NCI-H1436 treated with DMSO at 0.1 percent for 48 hours (cell line): ENCODE results near the gene TCP11.
"Not testable (repeated sequence)": the region's sequence is repeated elsewhere in the genome, so short reads cannot be mapped to it uniquely, and the experiment has no call there.

Experiments
- DNase-seq: peaks from one replicate; lab custom pipeline; 2025; lab: John Stamatoyannopoulos, UW

Gene TCP11

DNA sequence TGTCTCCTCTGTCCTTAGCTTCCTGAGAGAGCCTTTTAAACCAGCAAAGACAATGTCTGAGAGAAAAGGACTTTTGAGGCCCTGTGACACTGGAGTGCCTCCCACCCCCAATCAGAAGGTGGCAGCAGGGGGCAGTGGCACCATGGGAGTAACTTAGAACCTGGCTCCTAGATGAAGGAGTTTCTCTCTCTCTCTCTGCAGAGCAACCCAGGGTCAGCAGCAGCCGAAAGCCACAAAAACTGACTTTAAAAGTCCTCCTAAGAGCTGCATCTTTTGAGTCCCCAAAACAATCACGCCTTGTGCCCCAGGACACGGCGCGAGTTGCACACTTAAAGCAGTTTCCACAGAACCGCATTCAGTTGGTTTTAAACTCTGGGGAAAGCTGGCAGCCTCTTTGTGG, 5.3 kb upstream of the TCP11 start:
- no peak for DNase-seq

DNA sequence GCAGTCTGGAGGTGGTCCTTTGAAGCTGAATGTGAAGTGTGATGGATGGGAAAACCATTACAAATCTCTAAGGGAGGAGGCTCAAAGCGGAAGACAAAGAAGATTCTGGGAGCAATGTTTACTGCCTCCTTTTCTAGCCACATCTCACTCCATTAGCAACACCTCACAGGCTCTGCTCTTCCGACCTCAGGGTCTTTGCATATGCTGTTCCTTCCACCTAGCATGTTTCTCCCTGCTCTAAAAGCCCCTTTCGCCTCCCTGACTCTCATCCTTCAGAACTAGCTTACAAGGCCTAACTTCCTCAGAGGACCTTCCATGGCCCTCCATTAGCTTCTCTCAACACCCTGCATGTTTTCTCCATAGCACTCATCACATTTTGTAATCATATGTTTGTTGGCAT, 4.6 kb upstream of the TCP11 start:
- DNase-seq: no peak

DNA sequence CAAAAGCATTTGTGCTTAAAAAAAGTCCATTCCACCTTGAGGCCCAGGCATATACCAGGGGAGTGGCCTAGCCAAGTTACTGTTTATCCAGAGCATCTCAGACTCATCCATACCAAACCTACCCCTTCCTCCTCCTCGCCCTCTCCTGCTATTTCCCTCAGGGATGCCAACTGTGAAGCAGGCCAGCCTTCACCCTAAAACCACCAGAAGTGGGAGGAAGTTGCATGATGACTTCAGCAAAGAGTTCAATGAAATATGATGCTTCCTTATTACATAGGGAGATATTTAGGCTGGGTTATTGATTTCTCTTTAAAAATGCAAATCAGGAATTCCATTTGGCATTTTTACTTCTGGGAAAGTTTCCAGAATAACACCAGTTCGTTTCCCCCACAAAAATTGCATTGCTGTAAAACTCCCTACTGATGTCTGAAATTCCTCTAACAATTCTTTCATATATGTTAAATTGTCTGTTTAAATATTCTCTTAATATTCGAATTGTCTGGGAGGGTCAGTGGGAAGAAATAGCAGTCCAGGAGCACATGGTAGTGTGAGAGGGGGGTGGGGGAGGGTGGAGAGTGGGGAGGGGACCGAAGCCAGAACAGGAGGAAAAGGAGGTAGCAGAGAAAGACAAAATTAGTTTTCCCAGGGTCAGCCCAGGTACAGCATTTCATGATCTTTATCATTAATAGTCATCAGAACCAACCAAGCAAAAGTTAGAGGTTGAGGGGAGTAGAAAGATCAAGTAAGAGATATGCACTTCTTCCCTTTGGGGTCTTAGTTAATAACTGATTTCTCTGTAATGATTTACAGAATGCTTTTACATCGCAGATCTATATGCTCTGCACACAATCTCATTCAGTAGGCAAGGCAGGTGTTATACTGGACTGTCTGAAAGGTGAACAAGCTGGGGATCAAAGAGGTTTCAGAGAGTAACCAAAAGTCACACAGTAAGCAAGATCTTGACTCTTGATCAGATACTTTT, 1.7 kb upstream of the TCP11 start:
- no peak for DNase-seq

DNA sequence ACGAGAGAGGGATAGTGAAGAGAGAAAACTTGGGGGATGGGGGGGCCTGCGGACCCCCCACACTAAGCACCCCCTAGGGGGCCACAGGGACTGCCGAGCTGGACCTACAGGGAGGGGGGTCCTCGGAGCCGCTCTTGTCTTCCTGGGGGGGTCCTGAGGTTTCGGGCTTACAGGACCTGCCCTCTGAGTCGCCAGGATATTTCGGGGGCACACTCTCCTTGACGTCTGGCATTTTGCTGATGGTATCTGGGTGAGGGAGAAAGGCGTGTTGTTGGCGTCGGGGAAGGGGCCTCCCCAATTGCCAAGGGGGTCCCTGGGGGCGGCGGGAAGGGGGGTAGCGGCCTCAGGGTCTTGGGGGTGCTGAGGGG, 516 bp downstream of the TCP11 start:
- DNase-seq: no peak

DNA sequence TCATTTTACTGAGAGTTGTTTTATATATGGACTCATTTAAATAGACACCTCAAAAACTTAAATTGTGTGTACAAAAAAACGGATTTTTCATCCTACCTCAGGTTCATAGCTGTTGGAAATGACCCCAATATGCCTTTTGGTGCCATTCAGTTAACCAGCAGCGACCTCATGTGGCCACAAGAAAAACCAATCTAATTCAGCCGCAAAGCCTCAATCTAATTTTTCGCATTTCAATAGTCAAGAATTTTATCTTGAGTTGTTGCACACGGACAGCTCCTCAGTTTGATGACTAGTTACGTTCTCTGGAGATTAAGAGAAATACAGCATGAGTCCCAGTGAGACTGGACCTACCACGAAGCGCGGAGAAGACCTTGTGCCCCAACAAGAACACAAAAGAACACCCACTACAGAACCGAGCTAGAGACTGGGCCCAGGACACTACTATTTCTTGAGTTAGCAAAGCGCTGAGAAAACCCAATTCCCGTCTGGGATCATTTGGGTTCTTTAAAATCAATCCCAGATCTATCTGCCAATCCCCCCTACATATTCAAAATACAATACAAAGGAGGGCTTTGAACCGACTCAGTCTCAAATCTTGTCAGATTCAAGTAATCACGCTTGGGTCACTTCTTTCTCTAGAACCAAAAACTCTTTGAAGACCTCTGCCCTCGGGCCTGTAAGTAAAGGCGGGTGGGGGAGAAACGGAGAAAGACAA, 1.1 kb downstream of the TCP11 start:
- DNase-seq: no peak

DNA sequence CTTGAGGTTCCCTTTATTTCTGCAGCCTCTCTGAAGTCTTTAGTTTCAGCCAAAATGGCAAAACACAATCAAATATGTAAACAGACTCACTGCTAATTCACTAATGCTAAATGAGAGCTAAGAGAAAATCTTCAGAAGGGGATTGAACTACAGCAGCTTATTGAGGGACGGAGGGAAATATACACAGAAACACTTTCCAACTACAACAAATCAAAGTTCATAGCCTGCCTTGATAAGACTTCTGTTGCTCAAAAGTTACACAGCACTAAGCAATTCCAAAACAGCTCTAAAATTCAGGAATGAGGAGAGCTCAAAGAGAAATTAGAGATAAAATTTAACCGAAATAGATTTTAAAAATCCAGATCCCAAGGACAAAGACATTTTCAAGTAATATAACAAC, 1.7 kb downstream of the TCP11 start:
- no peak for DNase-seq

DNA sequence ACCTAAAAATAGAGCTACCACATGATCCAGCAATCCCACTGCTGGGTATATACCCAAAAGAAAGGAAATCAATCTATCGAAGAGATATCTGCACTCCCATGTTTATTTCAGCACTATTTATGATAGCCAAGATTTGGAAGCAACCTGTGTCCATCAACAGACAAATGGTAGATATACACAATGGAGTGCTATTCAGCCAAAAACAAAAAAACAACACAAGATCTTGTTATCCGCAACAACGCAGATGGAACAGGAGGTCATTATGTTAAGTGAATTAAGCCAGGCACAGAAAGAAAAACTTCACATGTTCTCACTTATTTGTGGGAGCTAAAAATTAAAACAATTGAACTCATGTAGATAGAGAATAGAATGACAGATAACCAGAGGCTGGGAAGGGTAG, 2.9 kb downstream of the TCP11 start:
- DNase-seq: not testable (repeated sequence)

DNA sequence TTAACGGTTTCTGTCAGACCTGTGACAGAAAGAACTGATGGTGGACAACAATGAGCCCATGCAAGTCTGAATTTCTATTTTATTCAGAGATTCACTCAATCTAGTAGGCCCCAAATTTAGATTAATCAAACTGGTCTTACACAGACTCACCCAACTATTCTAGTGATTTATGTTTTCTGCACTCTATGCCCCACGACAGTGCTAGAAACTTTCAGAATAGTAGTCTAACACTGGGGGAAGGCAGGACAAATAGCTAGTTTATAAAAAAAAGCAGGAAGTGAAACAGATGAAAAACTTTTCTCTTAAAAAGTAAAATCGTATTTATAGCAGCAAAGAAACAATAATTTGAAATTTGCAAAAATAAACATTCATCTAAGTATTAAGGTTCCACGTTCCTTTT, 5.0 kb downstream of the TCP11 start:
- no peak for DNase-seq

DNA sequence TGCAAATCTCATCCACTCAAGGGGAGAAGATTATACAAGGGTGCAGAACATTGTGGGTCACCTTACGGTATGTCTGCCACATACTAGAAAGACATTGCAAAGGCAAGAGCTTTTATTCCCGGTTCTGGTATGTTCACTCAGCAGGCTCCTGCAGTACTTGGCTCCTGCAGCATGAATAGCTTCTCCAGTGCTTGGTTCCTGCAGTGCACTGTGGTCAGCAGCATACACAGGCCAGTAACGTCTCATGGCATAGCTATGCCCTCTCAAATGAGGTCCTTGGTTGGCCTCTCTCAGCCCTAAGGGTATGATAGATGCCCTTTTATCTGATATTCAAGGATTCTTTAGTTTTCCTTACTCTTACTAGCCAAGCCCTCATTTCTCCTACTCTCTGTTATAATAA, 12.6 kb downstream of the TCP11 start:
- no peak for DNase-seq

DNA sequence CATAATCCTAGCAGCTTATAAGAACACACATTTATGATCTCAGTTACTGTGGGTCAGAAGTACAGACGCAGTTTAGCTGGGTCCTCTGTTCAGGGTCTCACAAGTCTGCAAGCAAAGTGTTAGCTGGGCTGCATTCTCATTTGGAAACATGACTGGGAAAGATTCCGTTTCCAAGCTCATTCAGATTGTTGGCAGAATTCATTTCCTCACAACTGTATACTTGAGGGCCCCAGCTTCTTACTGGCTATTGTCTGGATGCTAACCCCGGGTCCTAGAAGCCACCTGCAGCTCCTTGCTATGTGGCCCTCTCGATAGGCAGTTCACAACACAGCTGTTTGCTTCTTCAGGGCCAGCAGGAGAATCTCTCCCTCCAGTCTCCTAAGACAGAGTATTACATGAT, 13.1 kb downstream of the TCP11 start:
- DNase-seq: no peak

DNA sequence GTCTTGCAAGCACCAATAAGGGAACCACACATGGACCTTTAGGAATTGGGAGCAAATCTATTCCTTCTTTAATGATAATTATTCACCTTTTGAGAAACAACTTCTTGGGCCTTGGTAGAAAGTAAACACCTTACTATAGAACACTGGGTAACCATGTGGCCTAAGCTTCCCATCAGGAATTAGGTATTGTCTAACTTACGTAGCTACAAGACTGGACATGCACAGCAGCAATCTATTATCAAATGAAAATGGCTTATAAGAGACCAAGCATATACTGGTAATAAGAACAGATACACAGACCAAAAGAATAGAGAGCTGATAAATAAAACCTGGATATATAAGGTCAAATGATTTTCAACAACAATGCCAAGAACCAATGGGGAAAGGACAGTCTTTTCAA, 16.8 kb downstream of the TCP11 start:
- no peak for DNase-seq

DNA sequence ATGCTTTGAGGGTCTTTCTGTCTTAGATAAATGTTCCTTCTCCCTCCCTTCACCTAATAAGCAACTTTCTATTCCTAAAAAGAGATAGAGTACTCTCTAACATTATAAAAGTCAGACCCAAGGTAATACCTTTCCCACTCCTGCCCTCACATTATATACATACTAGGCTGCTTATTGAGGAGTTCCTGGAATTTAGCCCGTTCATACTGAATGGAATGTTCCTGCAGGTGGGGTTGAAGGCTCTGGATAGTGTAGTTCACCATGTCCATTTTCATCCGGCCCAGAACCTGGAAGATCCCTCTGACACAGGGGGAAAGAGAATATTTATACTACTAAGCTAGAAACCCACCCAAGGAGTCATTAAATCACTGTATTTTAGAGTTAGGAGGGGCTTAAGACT, 20.4 kb downstream of the TCP11 start:
- DNase-seq: no peak

DNA sequence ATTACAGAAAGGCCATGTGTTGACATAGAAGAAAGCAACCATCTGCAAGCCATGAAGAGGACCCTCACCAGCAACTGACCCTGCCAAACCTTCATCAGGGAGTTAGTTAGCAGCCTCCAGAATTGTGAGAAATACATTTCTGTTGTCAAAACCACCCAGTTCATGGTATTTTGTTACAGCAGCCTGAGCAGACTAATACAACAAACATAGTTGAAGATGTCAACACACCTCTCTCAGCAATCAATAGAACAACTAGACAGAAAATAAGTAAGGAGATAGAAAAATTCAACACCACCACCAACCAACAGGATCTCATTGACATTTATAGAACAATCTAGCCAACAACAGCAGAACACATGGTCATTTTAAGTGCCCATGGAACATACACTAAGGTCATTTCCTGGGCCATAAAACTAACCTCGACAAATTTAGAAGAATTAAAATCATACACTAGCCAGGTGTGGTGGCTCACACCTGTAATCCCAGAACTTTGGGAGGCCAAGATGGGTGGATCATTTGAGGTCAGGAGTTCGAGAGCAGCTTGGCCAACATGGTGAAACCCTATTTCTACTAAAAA, 32.7 kb downstream of the TCP11 start:
- no peak for DNase-seq

DNA sequence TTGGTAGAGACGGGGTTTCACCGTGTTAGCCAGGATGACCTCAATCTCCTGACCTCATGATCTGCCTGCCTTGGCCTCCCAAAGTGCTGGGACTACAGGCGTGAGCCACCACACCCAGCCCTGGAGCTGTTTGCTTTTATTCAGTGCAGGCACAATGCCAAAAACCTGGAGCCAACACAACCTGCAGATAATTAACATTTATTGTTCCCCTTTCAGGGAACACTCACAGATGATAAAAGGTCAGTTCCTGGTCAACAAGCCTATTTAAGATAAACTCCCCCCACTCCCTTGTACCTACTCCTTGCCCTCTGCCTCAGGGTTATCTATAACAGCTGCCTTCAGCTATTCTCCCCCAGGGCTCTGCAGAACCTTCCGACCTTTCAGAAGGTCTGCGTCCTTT, 33.4 kb downstream of the TCP11 start:
- DNase-seq: not testable (repeated sequence)

DNA sequence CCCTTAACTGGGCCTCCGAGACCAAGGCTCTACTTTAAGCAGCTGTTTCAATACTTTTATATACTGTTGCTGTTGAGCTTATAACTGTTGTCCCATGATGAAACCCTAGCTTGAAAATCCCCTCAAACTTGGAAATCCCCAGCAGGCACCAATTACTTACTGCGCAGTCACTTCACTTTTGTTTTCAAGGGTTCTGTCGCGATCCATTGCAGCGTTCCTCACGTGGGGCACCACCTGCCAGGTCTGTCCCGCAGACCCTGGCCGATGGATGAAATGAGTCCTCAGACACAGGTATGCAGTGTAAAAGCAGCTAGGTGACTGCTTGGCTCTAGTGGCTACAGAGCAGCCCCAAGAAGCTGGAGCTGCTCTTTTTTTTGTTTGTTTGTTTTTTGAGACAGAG, 33.9 kb downstream of the TCP11 start:
- DNase-seq: not testable (repeated sequence)

DNA sequence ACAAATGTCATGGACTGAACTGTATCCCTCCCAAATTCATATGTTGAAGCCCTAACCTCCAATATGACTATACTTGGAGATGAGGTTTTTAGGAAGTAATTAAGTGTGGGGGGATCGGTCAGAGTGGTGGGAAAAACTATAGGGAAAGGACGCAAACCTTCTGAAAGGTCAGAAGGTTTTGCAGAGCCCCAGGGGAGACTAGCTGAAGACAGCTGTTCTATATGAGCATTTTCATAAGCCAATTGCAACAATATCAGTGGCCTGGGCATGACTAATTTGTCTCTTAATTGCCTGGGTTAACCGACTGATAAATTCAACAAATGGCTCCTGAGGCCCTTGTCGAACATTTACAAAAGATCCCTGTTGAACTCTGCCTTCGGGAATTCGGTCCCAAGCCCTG, 35.1 kb downstream of the TCP11 start:
- not testable (repeated sequence) for DNase-seq

DNA sequence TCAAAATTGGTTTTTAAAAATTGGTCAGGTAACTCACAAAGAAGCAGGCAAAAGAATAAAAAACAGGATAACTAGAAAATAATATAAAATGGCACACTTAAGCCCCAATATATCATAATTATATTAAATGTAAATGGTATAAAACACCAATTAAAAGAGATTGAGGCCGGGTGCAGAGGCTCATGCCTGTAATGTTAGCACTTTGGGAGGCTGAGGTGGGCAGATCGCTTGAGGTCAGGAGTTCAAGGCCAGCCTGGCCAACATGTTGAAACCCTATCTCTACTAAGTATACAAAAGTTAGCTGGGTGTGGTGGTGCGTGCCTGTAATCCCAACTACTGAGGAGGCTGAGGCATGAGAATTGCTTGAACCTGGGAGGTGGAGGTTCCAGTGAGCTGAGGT, 36.1 kb downstream of the TCP11 start:
- no peak for DNase-seq

DNA sequence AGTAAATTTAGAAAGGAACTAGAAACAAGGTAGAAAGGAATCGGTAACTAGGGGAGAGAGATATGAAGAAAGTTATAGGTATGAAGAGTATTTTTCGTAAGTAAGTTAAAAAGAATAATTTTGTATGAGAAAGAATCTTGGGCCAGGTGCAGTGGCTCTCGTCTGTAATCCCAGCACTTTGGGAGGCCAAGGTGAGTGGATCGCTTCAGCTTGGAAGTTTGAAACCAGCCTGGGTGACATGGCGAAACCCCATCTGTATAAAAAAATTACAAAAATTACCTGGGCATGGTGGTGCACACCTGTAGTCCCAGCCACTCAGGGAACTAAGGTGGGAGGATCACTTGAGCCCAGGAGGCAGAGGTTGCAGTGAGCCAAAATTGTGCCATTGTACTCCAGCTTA, 42.0 kb downstream of the TCP11 start:
- DNase-seq: no peak

DNA sequence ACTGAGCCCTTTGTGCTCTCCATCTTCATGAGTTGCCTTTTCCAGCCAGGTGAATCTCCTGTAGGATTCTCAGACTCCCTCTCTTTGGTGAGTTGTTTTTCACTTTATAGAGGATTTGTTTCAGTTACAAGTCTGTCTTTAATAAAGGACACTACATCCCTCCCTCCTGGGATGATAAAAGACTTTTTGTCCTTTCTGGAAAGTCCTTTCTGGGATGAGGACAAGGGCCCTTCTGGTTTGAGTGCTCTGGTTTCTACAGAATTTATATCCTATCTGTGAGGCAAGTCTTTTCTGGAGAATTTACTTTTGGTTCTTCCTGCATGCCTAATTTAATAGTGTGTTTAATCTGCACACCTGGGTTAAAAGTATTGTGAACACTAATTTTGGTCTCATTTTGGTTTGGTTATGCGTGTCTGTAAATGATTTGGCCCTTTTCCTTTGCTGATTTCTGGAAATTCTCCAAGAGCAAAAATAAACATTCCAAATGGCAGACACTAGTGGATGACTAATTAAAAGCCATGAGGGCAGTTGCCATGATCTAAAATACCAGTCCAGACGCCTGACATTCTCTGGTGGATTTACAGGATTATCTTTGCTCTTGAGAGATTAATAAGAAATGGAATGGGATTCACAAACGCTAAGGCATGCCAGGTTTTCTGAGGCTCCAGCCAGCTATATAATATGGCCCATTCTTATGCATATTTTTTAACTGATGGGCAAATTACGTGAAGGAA, 44.8 kb downstream of the TCP11 start:
- no peak for DNase-seq

DNA sequence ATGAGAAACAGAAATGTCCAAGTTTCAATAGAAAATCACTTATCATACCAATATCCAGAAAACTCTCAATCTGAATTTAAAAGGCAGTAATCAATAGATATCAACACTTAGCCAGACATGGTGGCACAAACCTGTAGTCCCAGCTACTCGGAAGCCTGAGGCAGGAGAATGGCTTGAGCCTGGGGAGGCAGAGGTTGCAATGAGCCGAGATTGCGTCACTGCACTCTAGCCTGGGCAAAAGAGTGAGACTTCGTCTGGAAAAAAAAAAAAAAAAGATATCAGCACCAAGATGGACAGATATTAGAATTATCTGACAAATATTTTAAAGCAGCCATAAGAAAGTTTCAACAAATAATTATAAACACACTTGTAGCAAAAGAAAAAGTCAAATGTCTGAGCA, 47.0 kb downstream of the TCP11 start:
- DNase-seq: no peak

DNA sequence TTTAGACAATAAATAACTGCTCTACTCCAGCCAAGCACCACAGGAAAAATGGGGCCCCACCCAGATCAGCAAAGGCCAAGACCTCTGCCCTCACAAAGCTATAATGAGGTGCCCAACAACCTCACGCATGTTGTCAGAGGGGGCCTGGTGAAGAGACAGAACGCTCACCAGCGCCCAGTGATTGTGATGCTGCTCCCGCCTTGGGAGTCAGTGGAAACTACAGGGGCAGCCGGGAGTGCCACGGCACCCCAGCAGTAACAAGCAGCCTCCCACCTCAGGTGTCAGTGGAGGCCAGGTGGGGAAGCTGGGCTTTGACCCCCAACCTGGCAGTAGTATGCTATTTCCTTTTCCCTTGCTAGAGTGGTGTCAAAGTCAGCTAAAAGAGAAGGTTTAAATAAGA, 47.4 kb downstream of the TCP11 start:
- DNase-seq: no peak

DNA sequence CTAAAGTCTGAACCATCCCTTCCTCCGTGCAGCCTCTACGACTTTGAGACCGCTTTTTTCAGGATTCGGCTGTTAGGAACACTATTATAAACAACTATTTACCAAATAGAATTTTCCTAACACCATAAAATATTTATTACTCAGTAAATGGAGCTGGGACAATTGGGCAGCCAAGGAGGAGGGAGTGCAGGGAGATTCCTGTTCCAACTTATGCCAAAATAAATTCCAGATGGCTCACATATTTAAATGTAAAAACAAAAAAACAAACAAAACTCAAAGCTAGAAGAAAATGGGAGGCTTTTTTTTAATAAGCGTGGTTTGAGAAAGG, 48.1 kb downstream of the TCP11 start:
- DNase-seq: no peak
